IMR-90 (cell line): ENCODE data around the gene DEDD2. TPM values are rescaled to one million over a fixed set of nuclear protein-coding genes. Genes with fewer than 3 reads are reported as not detected.

Source experiments
- ATAC-seq: fragments of 200-7000 bp; cut with Tn5 transposase; 2 replicates; pipeline ENCODE4 v1.9.1; 2020; ENCODE audit warnings: low read depth, mild to moderate bottlenecking, moderate library complexity
- BruUV-seq: library from RNA; stranded (reverse); fragments of 400-500 nt; replicated peaks from 2 replicates; lab custom pipeline; 2021; lab: Mats Ljungman, UMichigan
- CTCF ChIA-PET: fragments of 300-600 bp; formaldehyde crosslinking; extraction: SDS; loops from one replicate; lab custom pipeline; 2021; ENCODE audit warnings: antibody characterized with exemption; lab: Yijun Ruan, JAX
- POLR2A ChIA-PET: fragments of 300-600 bp; sonication (Branson Sonifier 250); formaldehyde crosslinking; loops from one replicate; lab custom pipeline; 2022; ENCODE audit warnings: antibody characterized with exemption; ENCODE audit not compliant: unreplicated experiment; lab: Charles Lee
- DNase-seq: peaks from one replicate; pipeline ENCODE4 v3.0.0; 2013
- H2AFZ ChIP-seq: replicated peaks from 2 replicates; pipeline ENCODE3; 2013; ENCODE audit warnings: low read length, mild to moderate bottlenecking; ENCODE audit not compliant: poor library complexity
- H2AK5ac ChIP-seq: 2 replicates; pipeline ENCODE4 v1.6.1; 2013; ENCODE audit warnings: low read depth, low read length, inconsistent platforms
- H2AK9ac ChIP-seq: replicated peaks from 2 replicates; pipeline ENCODE3; 2013; ENCODE audit warnings: mild to moderate bottlenecking, low read depth, low read length, moderate library complexity; ENCODE audit not compliant: poor library complexity
- H2BK120ac ChIP-seq: 2 replicates; pipeline ENCODE4 v1.6.1; 2013; ENCODE audit warnings: low read depth, low read length, inconsistent platforms
- H2BK15ac ChIP-seq: 3 replicates; pipeline ENCODE4 v1.6.1; 2013; ENCODE audit warnings: low read depth, low read length, inconsistent platforms
- H2BK20ac ChIP-seq: 2 replicates; pipeline ENCODE4 v1.6.1; 2013; ENCODE audit warnings: low read depth, mild to moderate bottlenecking, inconsistent platforms, low read length, moderate library complexity
- H2BK5ac ChIP-seq: 2 replicates; pipeline ENCODE4 v1.6.1; 2013; ENCODE audit warnings: mild to moderate bottlenecking, low read depth, low read length, inconsistent platforms; ENCODE audit not compliant: poor library complexity, severe bottlenecking
- H3K14ac ChIP-seq: replicated peaks from 2 replicates; pipeline ENCODE4 v1.6.1; 2013; ENCODE audit warnings: low read depth, low read length, inconsistent platforms
- H3K18ac ChIP-seq: 2 replicates; pipeline ENCODE4 v1.6.1; 2013; ENCODE audit warnings: low read depth, low read length, control low read depth
- H3K23ac ChIP-seq: 2 replicates; pipeline ENCODE4 v1.6.1; 2013; ENCODE audit warnings: low read depth, low read length, inconsistent platforms
- H3K27ac ChIP-seq: 2 replicates; pipeline ENCODE4 v1.5.1; 2013; ENCODE audit warnings: mild to moderate bottlenecking, control low read depth, low read length; ENCODE audit not compliant: insufficient read depth
- H3K27me3 ChIP-seq: 2 replicates; pipeline ENCODE4 v1.6.1; 2013; ENCODE audit warnings: low read length; ENCODE audit not compliant: control insufficient read depth, insufficient read depth
- H3K36me3 ChIP-seq: 2 replicates; pipeline ENCODE4 v1.6.1; 2013; ENCODE audit warnings: low read length, mixed read lengths; ENCODE audit not compliant: control insufficient read depth, insufficient read depth
- H3K4ac ChIP-seq: 2 replicates; pipeline ENCODE4 v1.6.1; 2013; ENCODE audit warnings: low read depth, low read length, inconsistent platforms
- H3K4me1 ChIP-seq: 2 replicates; pipeline ENCODE4 v1.6.1; 2013; ENCODE audit warnings: low read length, mixed read lengths; ENCODE audit not compliant: control insufficient read depth, insufficient read depth
- H3K4me2 ChIP-seq: 2 replicates; pipeline ENCODE4 v1.6.1; 2013; ENCODE audit warnings: low read depth, mild to moderate bottlenecking, control low read depth, low read length, moderate library complexity
- H3K4me3 ChIP-seq: 2 replicates; pipeline ENCODE4 v1.5.1; 2013; ENCODE audit warnings: low read depth, mild to moderate bottlenecking, control low read depth, low read length, moderate library complexity; ENCODE audit not compliant: insufficient read depth
- H3K56ac ChIP-seq: 2 replicates; pipeline ENCODE4 v1.6.1; 2013; ENCODE audit warnings: low read length, inconsistent platforms; ENCODE audit not compliant: insufficient read depth; ENCODE audit errors: extremely low read depth
- H3K79me1 ChIP-seq, 2 experiments: 2 replicates each; pipeline ENCODE4 v1.6.1; 2013; ENCODE audit warnings: low read length in 2 of 2, inconsistent platforms in 1 of 2, low read depth in 1 of 2
- H3K9ac ChIP-seq: 2 replicates; pipeline ENCODE4 v1.6.1; 2013; ENCODE audit warnings: low read depth, low read length, control low read depth
- H3K9me1 ChIP-seq: 2 replicates; pipeline ENCODE4 v1.6.1; 2013; ENCODE audit warnings: low read length, inconsistent platforms; ENCODE audit not compliant: insufficient read depth
- H3K9me3 ChIP-seq: 2 replicates; pipeline ENCODE4 v1.6.1; 2013; ENCODE audit warnings: low read length; ENCODE audit not compliant: control insufficient read depth, insufficient read depth
- H4K20me1 ChIP-seq: 2 replicates; pipeline ENCODE4 v1.6.1; 2013; ENCODE audit warnings: low read length, inconsistent platforms; ENCODE audit not compliant: insufficient read depth
- H4K5ac ChIP-seq: 2 replicates; pipeline ENCODE4 v1.6.1; 2013; ENCODE audit warnings: mild to moderate bottlenecking, low read depth, low read length, control low read depth
- H4K8ac ChIP-seq, 2 experiments: 2 replicates each; pipeline ENCODE4 v1.6.1; 2013; ENCODE audit warnings: low read depth in 2 of 2, low read length in 2 of 2, control low read depth in 1 of 2, inconsistent platforms in 1 of 2
- H4K91ac ChIP-seq: 2 replicates; pipeline ENCODE4 v1.6.1; 2013; ENCODE audit warnings: low read depth, low read length, inconsistent platforms; ENCODE audit not compliant: insufficient read depth
- BHLHE40 ChIP-seq: fragments of 150-350 bp; IDR thresholded peaks from 2 replicates; pipeline ENCODE4 v1.6.1; 2016; ENCODE audit warnings: mild to moderate bottlenecking, low read depth, low read length
- CEBPB ChIP-seq: IDR thresholded peaks from 2 replicates; pipeline ENCODE4 v1.6.1; 2012; ENCODE audit warnings: low read depth, low read length, improper control_type of control experiment
- CHD1 ChIP-seq: IDR thresholded peaks from 2 replicates; pipeline ENCODE4 v1.6.1; 2012; ENCODE audit warnings: low read depth, low read length, improper control_type of control experiment
- CTCF ChIP-seq: conservative IDR thresholded peaks from 2 replicates; pipeline ENCODE4 v1.5.1; 2012; ENCODE audit warnings: mild to moderate bottlenecking, low read depth, low read length, improper control_type of control experiment
- ELK1 ChIP-seq: fragments of 150-350 bp; IDR thresholded peaks from 2 replicates; pipeline ENCODE4 v1.6.1; 2016; ENCODE audit warnings: low read depth, mild to moderate bottlenecking, low read length, moderate library complexity, borderline replicate concordance
- FOS ChIP-seq: fragments of 150-350 bp; IDR thresholded peaks from 2 replicates; pipeline ENCODE4 v1.6.1; 2016; ENCODE audit warnings: low read depth, low read length
- MAFK ChIP-seq: IDR thresholded peaks from 2 replicates; pipeline ENCODE4 v1.6.1; 2012; ENCODE audit warnings: low read depth, low read length, improper control_type of control experiment
- MAZ ChIP-seq: IDR thresholded peaks from 2 replicates; pipeline ENCODE4 v1.6.1; 2012; ENCODE audit warnings: low read depth, mild to moderate bottlenecking, low read length, improper control_type of control experiment, moderate library complexity, borderline replicate concordance
- MXI1 ChIP-seq: IDR thresholded peaks from 2 replicates; pipeline ENCODE4 v1.6.1; 2012; ENCODE audit warnings: low read depth, mild to moderate bottlenecking, low read length, moderate library complexity, borderline replicate concordance
- NFE2L2 ChIP-seq: fragments of 150-350 bp; IDR thresholded peaks from 2 replicates; pipeline ENCODE4 v1.6.1; 2016; ENCODE audit warnings: low read depth, mild to moderate bottlenecking, low read length
- POLR2A ChIP-seq: IDR thresholded peaks from 2 replicates; pipeline ENCODE4 v1.6.1; 2012; ENCODE audit warnings: mild to moderate bottlenecking, low read depth, low read length
- RAD21 ChIP-seq: IDR thresholded peaks from 2 replicates; pipeline ENCODE4 v1.6.1; 2012; ENCODE audit warnings: low read length, improper control_type of control experiment
- RCOR1 ChIP-seq: IDR thresholded peaks from 2 replicates; pipeline ENCODE4 v1.6.1; 2012; ENCODE audit warnings: mild to moderate bottlenecking, low read length, improper control_type of control experiment; ENCODE audit not compliant: insufficient replicate concordance
- RFX5 ChIP-seq: IDR thresholded peaks from 2 replicates; pipeline ENCODE4 v1.8.0; 2012; ENCODE audit warnings: low read depth, mild to moderate bottlenecking, low read length, moderate library complexity
- SMC3 ChIP-seq: fragments of 150-350 bp; IDR thresholded peaks from 2 replicates; pipeline ENCODE4 v1.6.1; 2016; ENCODE audit warnings: low read depth, mild to moderate bottlenecking, antibody characterized with exemption, low read length, moderate library complexity
- USF2 ChIP-seq: fragments of 150-350 bp; IDR thresholded peaks from 2 replicates; pipeline ENCODE4 v1.6.1; 2017; ENCODE audit warnings: mild to moderate bottlenecking, antibody characterized with exemption, low read length, low read depth
- WGBS, 2 experiments: methylation state at CpG; one replicate each; pipeline versions ENCODE4 v1.1.5 to v1.1.7; 2013; ENCODE audit warnings: missing lambda C conversion rate in 2 of 2; ENCODE audit not compliant: insufficient read length in 1 of 2; ENCODE audit errors: extremely low coverage in 2 of 2; 5-methylcytosine and 5-hydroxymethylcytosine counted together
- dilution Hi-C: fragments of 300-500 bp; cut with HindIII; formaldehyde crosslinking; loops from one replicate; pipeline ENCODE4 v1.14.3; 2018; ENCODE audit warnings: low sequenced_read_pairs; ENCODE audit not compliant: unreplicated experiment
- in situ Hi-C: fragments of 300-500 bp; cut with MboI; formaldehyde crosslinking; loops from 3 replicates; pipeline ENCODE4 v1.14.3; 2019; ENCODE audit warnings: low sequenced_read_pairs, inconsistent platforms, mixed read lengths
- intact Hi-C: fragments of 100-400 bp; cut with micrococcal nuclease; formaldehyde crosslinking; loops from 2 replicates; pipeline ENCODE4 v1.10.0; 2022
- polyA plus RNA-seq, 3 experiments: library from polyadenylated mRNA; depleted of rRNA; stranded (reverse); fragments of >200 nt; gene quantifications; 2 replicates each; pipeline ENCODE4 v1.2.3, GENCODE V29; 2012; ENCODE audit warnings: low replicate concordance in 1 of 3
- total RNA-seq: library from RNA; depleted of rRNA; stranded (reverse); fragments of >200 nt; gene quantifications from 2 replicates; pipeline ENCODE4 v1.2.3, GENCODE V29; 2012

The DEDD2 gene
- total and polyA plus RNA-seq, 2 of the 4 experiments (the other 2 are of a cell fraction) = 8.2 to 21.0 TPM

- Histone ChIP-seq H4K5ac (no peak overlapping the region), H3K4me3 (no peak overlapping the region), H3K18ac (no peak overlapping the region), H2BK120ac (no peak overlapping the region), H3K9me1 (peaks cover 13% of the 10 kb centered on the region), H2AK5ac (no peak overlapping the region), H3K14ac (no peak overlapping the region), H2AFZ (no peak overlapping the region), H3K9ac (no peak overlapping the region), H3K9me3 (peaks cover 2% of the 10 kb centered on the region), H2BK20ac (no peak overlapping the region), H3K79me1 (peaks cover 0 to 8% of the 10 kb centered on the region in 2 experiments; a peak in 1 of 4 replicates), H2BK5ac (no peak overlapping the region), H3K23ac (no peak overlapping the region), H3K4me1 (peaks cover 4% of the 10 kb centered on the region; the same call in 1 of the 2 replicates), H4K91ac (no peak overlapping the region), H2BK15ac (no peak overlapping the region), H3K4ac (no peak overlapping the region), H3K36me3 (peaks cover 11% of the 10 kb centered on the region), H4K8ac (no peak overlapping the region), H3K4me2 (no peak overlapping the region), H2AK9ac (no peak overlapping the region), H3K27me3 (no peaks in the 10 kb centered on the region), H3K56ac (no peak overlapping the region), H3K27ac (no peak overlapping the region), H4K20me1 (no peaks in the 10 kb centered on the region)
- ATAC-seq (no peak), DNase-seq (no peak)
- ChIA-PET POLR2A (no interaction called here), CTCF (no interaction called here)
- in situ Hi-C loops (no loop called here), intact Hi-C loops (no loop called here), dilution Hi-C loops (no loop called here)
- no TSS peak for BruUV-seq
- no peak for TF ChIP-seq RAD21
- TF ChIP-seq USF2 = no peak
- TF ChIP-seq POLR2A = no peak
- TF ChIP-seq RFX5 = no peak
- no peak for TF ChIP-seq NFE2L2
- no peak for TF ChIP-seq MXI1
- no peak for TF ChIP-seq CEBPB
- no peak for TF ChIP-seq SMC3
- no peak for TF ChIP-seq FOS
- TF ChIP-seq BHLHE40 = no peak
- TF ChIP-seq CHD1 = no peak
- no peak for TF ChIP-seq ELK1
- TF ChIP-seq MAFK = no peak
- TF ChIP-seq RCOR1 = no peak
- no peak for TF ChIP-seq MAZ
- no peak for TF ChIP-seq CTCF
- WGBS, 2 experiments = no CpG with 5 or more reads among the region's 1 CpG
Observed at GRCh38 chr19:42193294-42193693, 24.2 kb downstream of the DEDD2 start.
